ENCODE data around the gene AADACL4. TPM values are rescaled to one million over a fixed set of nuclear protein-coding genes. Genes with fewer than 3 reads are reported as not detected.

AADACL4 gene
- total and polyA plus RNA-seq, 12 donors: not detected

DNA sequence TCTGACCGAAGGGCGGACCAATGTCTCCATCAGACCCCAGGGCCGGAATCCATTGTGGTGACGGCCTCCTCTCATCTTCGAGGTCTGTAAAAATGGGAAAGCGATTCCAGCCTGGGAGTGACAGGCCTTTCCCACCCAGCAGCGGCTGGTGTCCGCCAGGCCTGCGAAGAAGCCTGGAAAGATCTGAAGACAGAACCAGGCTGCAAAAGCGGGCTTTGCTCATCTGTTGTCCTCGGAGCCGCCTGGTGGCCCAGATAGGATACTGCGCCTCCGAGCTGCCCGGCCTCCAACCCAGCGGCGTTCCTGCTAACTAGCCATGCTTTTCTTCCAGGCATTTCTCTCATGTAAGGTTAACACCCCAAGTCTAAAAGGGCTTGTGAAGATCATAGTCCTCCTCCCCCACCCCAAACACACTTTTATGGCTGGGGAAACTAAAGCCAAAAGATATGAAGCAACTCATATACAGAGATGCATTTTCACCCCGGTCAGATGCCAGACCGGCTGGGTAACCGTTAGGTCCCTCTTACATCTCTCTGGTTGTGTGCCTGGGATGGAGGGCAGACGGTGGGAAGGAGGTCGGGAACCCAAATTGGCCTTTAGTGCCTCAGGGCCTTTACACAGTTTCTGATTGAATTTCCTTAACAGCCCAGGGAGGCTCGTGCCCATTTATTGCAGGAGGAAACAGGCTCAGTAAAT is 23.9 kb upstream of the AADACL4 start:
- Histone ChIP-seq H3K27ac (peak overlapping the region; percentile 92 to 98 (median 96)), H3K4me1 (peaks cover 9 to 65% (median 58%) of the 10 kb centered on the region in 9 donors), H3K36me3 (no peaks in the 10 kb centered on the region), H3K9me3 (no peaks in the 10 kb centered on the region), H3K4me3 (peak overlapping the region in 9 of 10 donors; percentile 55 to 91 (median 80)), H3K27me3 (peaks cover 0 to 9% (median 0%) of the 10 kb centered on the region in 7 donors)
- ATAC-seq (peak; percentile 48 to 75 (median 61)), DNase-seq (peak; percentile 87 to 90)
- 12 to 14% methylated on average over 23 of the region's 23 CpGs for WGBS, 2 donors
- intact Hi-C loops (cut with DNase I): loop anchor here (1.0 to 10.0 kb wide), 21 partner anchors 15 to 308 kb away; no protein-coding TSS in a partner anchor
- TF ChIP-seq, protein P1, sequence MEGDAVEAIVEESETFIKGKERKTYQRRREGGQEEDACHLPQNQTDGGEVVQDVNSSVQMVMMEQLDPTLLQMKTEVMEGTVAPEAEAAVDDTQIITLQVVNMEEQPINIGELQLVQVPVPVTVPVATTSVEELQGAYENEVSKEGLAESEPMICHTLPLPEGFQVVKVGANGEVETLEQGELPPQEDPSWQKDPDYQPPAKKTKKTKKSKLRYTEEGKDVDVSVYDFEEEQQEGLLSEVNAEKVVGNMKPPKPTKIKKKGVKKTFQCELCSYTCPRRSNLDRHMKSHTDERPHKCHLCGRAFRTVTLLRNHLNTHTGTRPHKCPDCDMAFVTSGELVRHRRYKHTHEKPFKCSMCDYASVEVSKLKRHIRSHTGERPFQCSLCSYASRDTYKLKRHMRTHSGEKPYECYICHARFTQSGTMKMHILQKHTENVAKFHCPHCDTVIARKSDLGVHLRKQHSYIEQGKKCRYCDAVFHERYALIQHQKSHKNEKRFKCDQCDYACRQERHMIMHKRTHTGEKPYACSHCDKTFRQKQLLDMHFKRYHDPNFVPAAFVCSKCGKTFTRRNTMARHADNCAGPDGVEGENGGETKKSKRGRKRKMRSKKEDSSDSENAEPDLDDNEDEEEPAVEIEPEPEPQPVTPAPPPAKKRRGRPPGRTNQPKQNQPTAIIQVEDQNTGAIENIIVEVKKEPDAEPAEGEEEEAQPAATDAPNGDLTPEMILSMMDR (IDR thresholded peaks at IDR 0.05): peak; percentile 94 to 97 (median 96)

DNA sequence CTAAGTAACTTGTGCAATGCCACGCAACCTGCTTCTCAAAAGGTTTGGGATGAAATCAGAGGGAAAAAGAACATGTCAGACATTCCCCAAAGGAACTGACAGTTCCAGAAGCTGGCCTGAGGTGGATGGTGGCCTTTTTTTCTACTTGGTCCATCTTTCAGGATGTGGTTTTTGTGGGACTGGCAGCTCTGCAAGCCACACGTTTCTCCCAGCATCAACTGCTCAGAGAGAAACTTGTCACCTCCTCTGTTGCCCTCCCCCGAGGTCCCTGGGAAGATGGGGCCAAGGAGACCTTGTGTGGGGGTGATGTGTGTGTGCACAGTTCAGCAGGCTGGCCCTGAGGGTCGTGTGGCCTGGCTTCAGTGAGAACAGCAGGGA is 23.4 kb upstream of the AADACL4 start:
- TF ChIP-seq, protein P1 (IDR thresholded peaks at IDR 0.05): no peak
- Histone ChIP-seq H3K27me3 (peaks cover 0 to 9% (median 0%) of the 10 kb centered on the region in 7 donors), H3K4me3 (peak overlapping the region in 1 of 10 donors; percentile 80), H3K36me3 (no peaks in the 10 kb centered on the region), H3K27ac (peak overlapping the region in 4 of 10 donors; percentile 26 to 97 (median 96)), H3K4me1 (peaks cover 9 to 59% (median 52%) of the 10 kb centered on the region in 9 donors), H3K9me3 (no peaks in the 10 kb centered on the region)
- ATAC-seq (no peak), DNase-seq (no peak)
- 48 to 59% methylated on average over 4 of the region's 4 CpGs for WGBS, 2 donors
- intact Hi-C loops (cut with DNase I): loop anchor here in 7 of 10 donors (2.0 to 10.0 kb wide), 7 partner anchors 37 to 308 kb away; no protein-coding TSS in a partner anchor

DNA sequence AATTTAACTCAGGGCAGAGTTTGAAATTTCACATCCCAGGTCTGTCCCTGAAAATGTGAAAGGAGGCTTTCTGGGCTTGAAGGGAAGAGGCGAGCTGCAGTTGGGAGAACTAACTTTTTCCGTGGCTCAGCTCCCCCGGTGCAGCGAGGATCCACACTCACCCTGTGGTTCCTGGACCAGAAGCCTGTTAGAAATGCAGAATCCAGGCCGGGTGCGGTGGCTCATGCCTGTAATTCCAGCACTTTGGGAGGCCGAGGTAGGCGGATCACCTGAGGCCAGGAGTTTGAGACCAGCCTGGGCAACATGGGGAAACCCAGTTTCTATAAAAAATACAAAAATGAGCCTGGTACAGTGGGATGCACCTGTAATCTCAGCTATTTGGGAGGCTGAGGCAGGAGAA is 23.0 kb upstream of the AADACL4 start:
- DNase-seq (no peak), ATAC-seq (no peak)
- no peaks in the 10 kb centered on the region for H3K9me3 ChIP-seq
- H3K27ac ChIP-seq: peak overlapping the region in 1 of 10 donors; percentile 95
- no peak overlapping the region for H3K4me3 ChIP-seq
- intact Hi-C loops (cut with DNase I): loop anchor here in 7 of 10 donors (2.0 to 10.0 kb wide), 7 partner anchors 36 to 309 kb away; no protein-coding TSS in a partner anchor
- TF ChIP-seq, protein P1 (IDR thresholded peaks at IDR 0.05): no peak
- H3K36me3 ChIP-seq: no peaks in the 10 kb centered on the region
- 94 to 96% methylated on average over 8 of the region's 8 CpGs for WGBS, 2 donors
- H3K27me3 ChIP-seq: peaks cover 0 to 9% (median 0%) of the 10 kb centered on the region in 7 donors
- H3K4me1 ChIP-seq: peaks cover 9 to 55% (median 48%) of the 10 kb centered on the region in 9 donors

DNA sequence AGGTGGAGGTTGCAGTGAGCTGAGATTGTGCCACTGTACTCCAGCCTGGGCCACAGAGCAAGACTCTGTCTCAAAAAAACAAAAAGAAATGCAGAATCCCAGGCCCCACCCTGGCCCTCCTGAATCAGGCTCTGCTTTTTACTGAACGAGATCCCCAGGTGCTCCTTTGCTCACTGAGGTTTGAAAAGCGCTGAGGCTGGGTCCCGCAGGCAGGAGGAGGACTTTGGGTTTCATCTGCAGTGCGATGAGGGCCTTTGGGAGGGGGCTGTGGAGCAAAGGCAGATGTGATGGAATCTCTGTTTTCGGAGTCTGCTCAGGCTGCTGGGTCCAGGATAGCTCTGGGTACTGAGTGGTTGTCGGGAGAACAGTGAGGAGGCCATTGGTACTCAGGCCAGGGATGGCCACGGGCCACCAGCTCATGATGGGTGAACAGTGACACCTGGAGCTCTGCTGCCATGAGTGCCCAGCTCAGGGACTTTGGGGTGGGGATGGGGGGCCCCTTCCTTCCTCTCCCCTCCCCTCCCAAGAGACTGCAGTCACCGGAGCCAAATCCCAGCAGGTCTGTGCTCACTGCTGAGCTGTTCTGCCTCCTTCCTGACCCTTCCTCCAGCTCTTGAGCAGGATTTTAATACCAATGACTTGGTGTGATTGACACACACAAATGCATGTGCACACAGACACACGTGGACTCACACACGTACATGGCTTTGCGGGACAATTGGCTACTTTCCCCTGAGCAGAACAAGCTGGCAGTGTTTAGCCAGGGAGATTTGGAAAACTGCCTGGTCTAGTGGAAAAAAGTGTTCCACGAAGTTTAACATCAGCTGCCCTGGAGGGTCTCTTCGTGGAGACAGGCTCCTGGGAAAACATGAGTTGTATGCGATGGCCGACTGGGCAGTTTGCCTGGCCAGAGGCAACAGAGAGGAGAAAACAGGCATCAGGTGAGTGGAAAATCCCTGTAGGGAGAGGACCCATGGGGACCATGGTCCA is 22.2 kb upstream of the AADACL4 start:
- 50 to 52% methylated on average over 15 of the region's 15 CpGs for WGBS, 2 donors
- DNase-seq (peak in 1 of 2 donors; percentile 48), ATAC-seq (no peak)
- TF ChIP-seq, protein P1 (IDR thresholded peaks at IDR 0.05): no peak
- Histone ChIP-seq H3K27ac (peak overlapping the region in 5 of 10 donors; percentile 25 to 77 (median 55)), H3K4me1 (peaks cover 9 to 53% (median 43%) of the 10 kb centered on the region in 9 donors), H3K36me3 (no peaks in the 10 kb centered on the region), H3K9me3 (no peaks in the 10 kb centered on the region), H3K27me3 (peaks cover 0 to 7% (median 0%) of the 10 kb centered on the region in 7 donors), H3K4me3 (no peak overlapping the region)
- intact Hi-C loops (cut with DNase I): loop anchor here in 7 of 10 donors (2.0 to 10.0 kb wide), 7 partner anchors 36 to 309 kb away; no protein-coding TSS in a partner anchor

Measured in heart right ventricle (tissue), 16 donors.